GM19351 (cell line): Measurements from ENCODE around the gene VAC14.

Experiments used
- ATAC-seq: cut with Tn5 transposase; IDR thresholded peaks from one replicate; pipeline ENCODE4 v1.9.1; 2021; ENCODE audit warnings: mild to moderate bottlenecking, moderate library complexity; ENCODE audit not compliant: unreplicated experiment

The VAC14 gene

GRCh38 chr16:70709942-70710341, 91.0 kb downstream of the VAC14 start:
- ATAC-seq, result no peak

- ATAC-seq, result no peak
Observed at GRCh38 chr16:70709457-70709856, 91.5 kb downstream of the VAC14 start.

- ATAC-seq, result no peak
Observed at GRCh38 chr16:70708366-70709246, 92.4 kb downstream of the VAC14 start.

GRCh38 chr16:70706948-70707465, 94.0 kb downstream of the VAC14 start:
- no peak for ATAC-seq

GRCh38 chr16:70705056-70705455, 95.9 kb downstream of the VAC14 start:
- ATAC-seq, result no peak

- no peak for ATAC-seq
Observed at GRCh38 chr16:70704586-70704985, 96.4 kb downstream of the VAC14 start.

- no peak for ATAC-seq
Observed at GRCh38 chr16:70703835-70704381, 97.0 kb downstream of the VAC14 start.

GRCh38 chr16:70703041-70703834, 97.7 kb downstream of the VAC14 start:
- ATAC-seq, result no peak

- no peak for ATAC-seq
Observed at GRCh38 chr16:70702624-70703023, 98.3 kb downstream of the VAC14 start.

GRCh38 chr16:70701998-70702397, 99.0 kb downstream of the VAC14 start:
- no peak for ATAC-seq

- ATAC-seq, result no peak
Observed at GRCh38 chr16:70701596-70701995, 99.4 kb downstream of the VAC14 start.

GRCh38 chr16:70701036-70701435, 99.9 kb downstream of the VAC14 start:
- no peak for ATAC-seq

GRCh38 chr16:70700101-70701020, 100.6 kb downstream of the VAC14 start:
- ATAC-seq, result no peak

GRCh38 chr16:70699696-70700095, 101.3 kb downstream of the VAC14 start:
- ATAC-seq, result no peak

GRCh38 chr16:70698901-70699300, 102.1 kb downstream of the VAC14 start:
- no peak for ATAC-seq

GRCh38 chr16:70697594-70698170, 103.3 kb downstream of the VAC14 start:
- no peak for ATAC-seq

GRCh38 chr16:70696952-70697593, 103.9 kb downstream of the VAC14 start:
- no peak for ATAC-seq

GRCh38 chr16:70696355-70696754, 104.6 kb downstream of the VAC14 start:
- no peak for ATAC-seq

- no peak for ATAC-seq
Observed at GRCh38 chr16:70695331-70696070, 105.5 kb downstream of the VAC14 start.
